ENCODE measurements around the gene POLR3C.

Gene POLR3C

DNA sequence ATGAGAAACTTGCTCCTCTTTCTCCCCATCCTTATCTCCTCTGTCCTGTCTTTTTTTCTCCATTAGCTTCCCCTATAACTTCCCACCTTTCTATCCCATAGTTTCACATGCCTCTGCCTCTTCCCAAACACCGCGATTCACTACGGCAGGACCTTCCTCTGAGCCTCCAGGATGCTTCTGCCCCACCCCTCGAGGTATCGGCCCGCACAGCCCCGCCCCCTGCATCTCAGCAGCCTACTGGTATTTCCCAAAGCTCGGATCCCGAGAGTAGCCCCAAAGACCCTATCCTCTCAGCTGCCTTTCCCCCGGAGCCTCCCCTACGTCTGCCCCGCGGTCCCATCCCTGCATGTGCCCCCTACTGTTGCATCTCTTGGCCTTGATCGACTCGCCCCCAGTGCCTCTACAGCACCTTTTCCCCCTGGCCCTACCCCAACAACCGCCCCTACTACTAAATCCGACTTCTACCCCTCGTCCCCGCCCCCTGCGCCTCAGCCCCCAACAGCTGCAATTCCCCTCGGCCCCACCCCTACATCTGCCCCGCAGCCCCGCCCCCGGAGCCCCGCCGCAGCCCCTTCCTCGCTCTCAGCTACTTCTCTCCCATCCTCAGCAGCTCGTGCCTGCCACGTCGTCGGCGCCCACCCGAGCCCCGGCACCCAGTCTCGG lies 34.4 kb downstream of the POLR3C start:
- H2AFZ ChIP-seq (ENCODE audit: low read depth), result peak overlapping the region; percentile 93
- H3K9ac ChIP-seq, result peak overlapping the region; percentile 35; the same call in 1 of the 2 replicates
- H4K20me1 ChIP-seq (ENCODE audit: insufficient read depth), result no peaks in the 10 kb centered on the region
- H3K4me2 ChIP-seq, result peak overlapping the region; percentile 74
- H3K27ac ChIP-seq, result no peak overlapping the region
- H3K4me3 ChIP-seq (IDR thresholded peaks at IDR 0.05; ENCODE audit: insufficient read depth, low read depth, low read length), result peak overlapping the region; percentile 100
- peaks cover 17% of the 10 kb centered on the region for H3K4me1 ChIP-seq (ENCODE audit: low read depth, poor library complexity, severe bottlenecking)
- no peaks in the 10 kb centered on the region for H3K79me2 ChIP-seq (ENCODE audit: insufficient read depth, low read depth)
- H3K36me3 ChIP-seq (ENCODE audit: insufficient read depth), result peaks cover 4% of the 10 kb centered on the region; the same call in 1 of the 2 replicates
- TF ChIP-seq CTCF (conservative IDR thresholded peaks at IDR 0.05; ENCODE audit: low read depth, low read length), result no peak
- H3K27me3 ChIP-seq (ENCODE audit: insufficient read depth, low read depth), result no peaks in the 10 kb centered on the region; the same call in 1 of the 2 replicates

DNA sequence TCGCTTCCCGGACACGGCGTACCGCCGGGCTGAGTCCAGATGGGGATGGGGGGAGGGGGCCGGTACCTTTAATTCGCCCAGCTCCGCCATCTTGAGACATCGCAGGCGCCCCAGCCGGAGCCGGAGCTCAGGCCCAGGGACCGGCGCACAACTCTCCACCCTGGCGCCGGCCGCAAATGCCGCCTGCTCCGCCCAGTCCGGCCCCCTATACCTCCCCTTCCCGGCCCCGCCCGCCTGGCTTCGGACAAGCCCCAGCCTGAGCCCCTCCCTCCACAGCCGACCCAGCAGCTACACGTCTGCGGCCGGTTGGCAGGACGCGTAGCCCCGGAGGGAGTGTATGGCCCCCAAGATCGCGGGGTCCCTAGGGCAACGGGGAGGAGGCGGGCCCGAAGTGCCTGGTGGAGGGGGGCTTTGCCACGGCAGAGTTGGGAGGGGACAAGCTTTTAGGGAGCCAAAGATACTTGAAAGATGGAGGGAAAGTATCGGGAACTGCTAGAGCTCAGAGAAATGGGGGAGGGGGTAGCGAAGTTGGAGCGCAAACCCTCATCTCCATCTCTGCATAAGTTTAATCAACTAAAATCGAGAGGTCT lies 35.0 kb downstream of the POLR3C start, which contains the start of gene PIAS3:
TSS of gene PIAS3 (minus strand) at position 181 of the 590 bp plus-strand sequence. CDS start at position 90, 91 bp downstream.
- peak within 1 kb of the TSS; percentile 100 for H3K4me3 ChIP-seq (IDR thresholded peaks at IDR 0.05; ENCODE audit: insufficient read depth, low read depth, low read length)
- H4K20me1 ChIP-seq (ENCODE audit: insufficient read depth), result no peaks in the 10 kb centered on the region
- H3K9ac ChIP-seq, result peak within 1 kb of the TSS; percentile 35; the same call in 1 of the 2 replicates
- no peaks in the 10 kb centered on the region for H3K79me2 ChIP-seq (ENCODE audit: insufficient read depth, low read depth)
- H3K4me2 ChIP-seq, result peak within 1 kb of the TSS; percentile 74
- peak within 1 kb of the TSS; percentile 93 for H2AFZ ChIP-seq (ENCODE audit: low read depth)
- peaks cover 4% of the 10 kb centered on the region; the same call in 1 of the 2 replicates for H3K36me3 ChIP-seq (ENCODE audit: insufficient read depth)
- H3K27me3 ChIP-seq (ENCODE audit: insufficient read depth, low read depth), result no peaks in the 10 kb centered on the region; the same call in 1 of the 2 replicates
- peaks cover 17% of the 10 kb centered on the region for H3K4me1 ChIP-seq (ENCODE audit: low read depth, poor library complexity, severe bottlenecking)
- peak within 1 kb of the TSS; percentile 22 for H3K27ac ChIP-seq
- no peak for TF ChIP-seq CTCF (conservative IDR thresholded peaks at IDR 0.05; ENCODE audit: low read depth, low read length)

DNA sequence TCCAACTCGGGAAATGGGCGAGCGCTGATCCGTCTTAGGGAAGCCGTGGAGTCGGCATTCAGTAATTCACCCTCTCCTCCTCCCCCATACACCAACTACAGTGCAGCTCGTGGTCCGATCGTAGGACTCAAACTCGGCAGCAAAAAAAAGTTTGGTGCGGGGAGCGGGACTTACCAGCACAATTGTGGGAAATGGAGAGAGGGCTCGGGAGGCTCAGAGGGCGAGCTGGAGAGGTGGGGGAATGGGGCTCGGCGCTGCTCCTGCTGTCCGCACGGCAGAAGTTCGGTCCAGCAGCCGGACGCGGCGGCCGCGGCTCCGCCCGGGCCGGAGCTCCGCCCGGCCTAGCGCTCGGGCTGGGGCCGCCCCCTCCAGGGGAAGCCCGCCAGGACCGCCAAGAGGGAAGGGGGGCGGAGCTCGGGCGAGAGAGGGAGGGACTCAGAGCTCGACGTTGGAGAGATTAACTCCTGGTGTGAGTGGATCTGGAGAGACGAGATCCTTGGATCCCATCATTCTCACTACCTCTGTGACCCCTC lies 35.6 kb downstream of the POLR3C start:
- H3K4me1 ChIP-seq (ENCODE audit: low read depth, poor library complexity, severe bottlenecking), result peaks cover 17% of the 10 kb centered on the region
- H3K9ac ChIP-seq, result peak overlapping the region; percentile 35; the same call in 1 of the 2 replicates
- H2AFZ ChIP-seq (ENCODE audit: low read depth), result peak overlapping the region; percentile 93
- TF ChIP-seq CTCF (conservative IDR thresholded peaks at IDR 0.05; ENCODE audit: low read depth, low read length), result peak; percentile 7; the same call in 1 of the 2 replicates
- H3K27ac ChIP-seq, result peak overlapping the region; percentile 22
- peaks cover 4% of the 10 kb centered on the region; the same call in 1 of the 2 replicates for H3K36me3 ChIP-seq (ENCODE audit: insufficient read depth)
- no peaks in the 10 kb centered on the region for H3K79me2 ChIP-seq (ENCODE audit: insufficient read depth, low read depth)
- H3K27me3 ChIP-seq (ENCODE audit: insufficient read depth, low read depth), result no peaks in the 10 kb centered on the region; the same call in 1 of the 2 replicates
- H3K4me2 ChIP-seq, result peak overlapping the region; percentile 74
- no peaks in the 10 kb centered on the region for H4K20me1 ChIP-seq (ENCODE audit: insufficient read depth)
- peak overlapping the region; percentile 100 for H3K4me3 ChIP-seq (IDR thresholded peaks at IDR 0.05; ENCODE audit: insufficient read depth, low read depth, low read length)

DNA sequence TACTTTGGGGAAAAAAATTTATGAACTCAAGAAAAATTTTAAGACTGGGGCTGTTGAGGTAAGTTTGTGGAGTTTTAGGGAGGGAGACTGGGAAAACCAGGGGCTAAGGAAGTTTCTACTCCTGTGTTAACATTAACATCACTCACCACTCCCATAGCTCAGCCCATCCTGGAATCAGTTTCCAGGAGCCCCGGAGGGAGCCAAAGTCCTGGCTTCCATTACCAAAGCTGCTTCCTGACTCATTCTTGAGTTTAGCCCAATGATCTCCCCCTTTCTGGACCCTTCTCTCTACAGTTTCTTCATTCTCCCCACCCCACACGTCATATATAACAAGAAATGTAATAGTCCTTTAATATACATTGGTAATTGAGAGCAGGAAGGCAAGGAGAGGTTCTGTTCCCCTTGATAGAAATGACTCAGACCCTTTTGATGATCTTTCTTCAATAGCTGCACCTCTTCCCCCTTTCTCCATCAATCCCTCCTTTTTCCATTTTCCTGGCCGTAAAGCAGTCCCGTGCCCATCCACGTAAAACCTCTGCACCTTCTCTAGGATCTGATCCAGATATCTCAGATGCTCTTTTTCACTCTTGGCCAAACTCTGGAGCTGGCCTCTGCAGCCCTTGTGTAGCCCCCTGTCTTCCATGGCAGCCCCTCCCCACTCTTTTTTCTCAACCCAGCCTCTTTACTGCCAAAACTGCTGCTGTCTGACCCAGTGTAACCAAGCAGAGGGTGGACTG lies 39.5 kb downstream of the POLR3C start:
- peaks cover 9% of the 10 kb centered on the region for H3K4me1 ChIP-seq (ENCODE audit: low read depth, poor library complexity, severe bottlenecking)
- no peak overlapping the region for H3K4me2 ChIP-seq
- H3K79me2 ChIP-seq (ENCODE audit: insufficient read depth, low read depth), result no peaks in the 10 kb centered on the region
- no peak overlapping the region for H3K27ac ChIP-seq
- no peak overlapping the region for H3K9ac ChIP-seq
- no peak overlapping the region for H2AFZ ChIP-seq (ENCODE audit: low read depth)
- TF ChIP-seq CTCF (conservative IDR thresholded peaks at IDR 0.05; ENCODE audit: low read depth, low read length), result no peak
- H3K36me3 ChIP-seq (ENCODE audit: insufficient read depth), result no peaks in the 10 kb centered on the region
- no peaks in the 10 kb centered on the region; the same call in 1 of the 2 replicates for H3K27me3 ChIP-seq (ENCODE audit: insufficient read depth, low read depth)
- no peak overlapping the region for H3K4me3 ChIP-seq (IDR thresholded peaks at IDR 0.05; ENCODE audit: insufficient read depth, low read depth, low read length)
- H4K20me1 ChIP-seq (ENCODE audit: insufficient read depth), result no peaks in the 10 kb centered on the region

Data from KMS-11 (cell line).